ENCODE measurements around the gene OVOL2.

DNA sequence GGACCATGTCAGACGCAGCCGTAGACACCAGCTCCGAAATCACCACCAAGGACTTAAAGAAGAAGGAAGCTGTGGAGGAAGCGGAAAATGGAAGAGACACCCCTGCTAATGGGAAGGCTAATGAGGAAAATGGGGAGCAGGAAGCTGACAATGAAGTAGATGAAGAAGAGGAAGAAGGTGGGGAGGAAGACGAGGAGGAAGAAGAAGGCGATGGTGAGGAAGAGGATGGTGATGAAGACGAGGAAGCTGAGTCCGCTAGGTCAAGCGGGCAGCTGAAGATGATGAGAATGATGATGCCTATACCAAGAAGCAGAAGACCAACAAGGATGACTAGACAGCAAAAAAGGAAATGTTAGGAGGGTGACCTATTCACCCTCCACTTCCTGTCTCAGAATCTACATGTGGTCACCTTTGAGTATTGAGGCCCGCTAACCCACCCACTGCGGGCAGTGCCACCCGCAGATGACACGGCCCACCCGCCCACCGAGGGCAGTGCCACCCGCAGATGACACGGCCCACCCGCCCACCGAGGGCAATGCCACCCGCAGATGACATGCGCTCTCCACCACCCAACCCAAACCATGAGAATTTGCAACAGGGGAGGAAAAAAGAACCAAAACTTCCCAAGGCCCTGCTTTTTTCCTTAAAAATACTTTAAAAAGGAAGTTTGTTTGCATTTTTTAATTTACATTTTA lies 45.6 kb downstream of the OVOL2 start:
- no peak for TF ChIP-seq POLR2A (IDR thresholded peaks at IDR 0.05)
- TF ChIP-seq, protein P1, sequence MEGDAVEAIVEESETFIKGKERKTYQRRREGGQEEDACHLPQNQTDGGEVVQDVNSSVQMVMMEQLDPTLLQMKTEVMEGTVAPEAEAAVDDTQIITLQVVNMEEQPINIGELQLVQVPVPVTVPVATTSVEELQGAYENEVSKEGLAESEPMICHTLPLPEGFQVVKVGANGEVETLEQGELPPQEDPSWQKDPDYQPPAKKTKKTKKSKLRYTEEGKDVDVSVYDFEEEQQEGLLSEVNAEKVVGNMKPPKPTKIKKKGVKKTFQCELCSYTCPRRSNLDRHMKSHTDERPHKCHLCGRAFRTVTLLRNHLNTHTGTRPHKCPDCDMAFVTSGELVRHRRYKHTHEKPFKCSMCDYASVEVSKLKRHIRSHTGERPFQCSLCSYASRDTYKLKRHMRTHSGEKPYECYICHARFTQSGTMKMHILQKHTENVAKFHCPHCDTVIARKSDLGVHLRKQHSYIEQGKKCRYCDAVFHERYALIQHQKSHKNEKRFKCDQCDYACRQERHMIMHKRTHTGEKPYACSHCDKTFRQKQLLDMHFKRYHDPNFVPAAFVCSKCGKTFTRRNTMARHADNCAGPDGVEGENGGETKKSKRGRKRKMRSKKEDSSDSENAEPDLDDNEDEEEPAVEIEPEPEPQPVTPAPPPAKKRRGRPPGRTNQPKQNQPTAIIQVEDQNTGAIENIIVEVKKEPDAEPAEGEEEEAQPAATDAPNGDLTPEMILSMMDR (IDR thresholded peaks at IDR 0.05) = no peak

Data from ovary (tissue), 3 donors.